HFFc6 (cell line): ENCODE measurements around the gene TSPAN33. TPM values are rescaled to one million over a fixed set of nuclear protein-coding genes. Genes with fewer than 3 reads are reported as not detected.
"Not testable (repeated sequence)": the region's sequence is repeated elsewhere in the genome, so short reads cannot be mapped to it uniquely, and the experiment has no call there.

Source experiments
- DNase-seq: peaks from one replicate; pipeline ENCODE4 v3.0.0-alpha.2; 2018
- H3K27ac Mint-ChIP-seq: 2 replicates; pipeline ENCODE4 v1.8.0; 2020; ENCODE audit warnings: mild to moderate bottlenecking, mixed read lengths
- H3K27me3 Mint-ChIP-seq: 2 replicates; pipeline ENCODE4 v1.8.0; 2021; ENCODE audit warnings: mild to moderate bottlenecking, moderate library complexity, mixed read lengths; ENCODE audit not compliant: insufficient read depth
- H3K36me3 Mint-ChIP-seq: 2 replicates; pipeline ENCODE4 v1.8.0; 2021; ENCODE audit warnings: low read depth, mixed read lengths
- H3K4me1 Mint-ChIP-seq: 2 replicates; pipeline ENCODE4 v1.8.0; 2020; ENCODE audit warnings: low read depth, mixed read lengths
- H3K4me3 Mint-ChIP-seq: 2 replicates; pipeline ENCODE4 v1.8.0; 2020; ENCODE audit warnings: mild to moderate bottlenecking, moderate library complexity, mixed read lengths
- H3K9me3 Mint-ChIP-seq: 2 replicates; pipeline ENCODE4 v1.8.0; 2020; ENCODE audit warnings: mild to moderate bottlenecking, mixed read lengths
- CTCF ChIP-seq: fragments of 200-600 bp; sonication (generic); IDR thresholded peaks from 2 replicates; pipeline ENCODE4 v1.5.0; 2021; ENCODE audit warnings: antibody characterized with exemption, mild to moderate bottlenecking
- total RNA-seq, 6 experiments: library from RNA; stranded (reverse); fragmentation: NEBNext Ultra II Directional; extraction: Animal tissue kit (Norgen Biotek cat#: 25700); gene quantifications; 2 replicates in 1 of 6; 3 replicates in 5 of 6; pipeline ENCODE4 v1.2.3, GENCODE V29; 2021

Gene TSPAN33
- total RNA-seq, 6 experiments from 2014 or later: 0.12 to 0.30 (median 0.19) TPM; not detected in 1

- no peak for DNase-seq
- H3K27ac Mint-ChIP-seq: no peak overlapping the region
- H3K4me3 Mint-ChIP-seq: no peak overlapping the region
- H3K4me1 Mint-ChIP-seq: no peaks in the 10 kb centered on the region
- H3K27me3 Mint-ChIP-seq: peaks cover 23% of the 10 kb centered on the region
- no peak for TF ChIP-seq CTCF
- H3K9me3 Mint-ChIP-seq: peaks cover 16% of the 10 kb centered on the region; the same call in 1 of the 2 replicates
- 0 out of 2 replicates have a peak, but pooled peaks cover 10% of the 10 kb centered on the region for H3K36me3 Mint-ChIP-seq
Observed at GRCh38 chr7:129118182-129118581, 26.3 kb upstream of the TSPAN33 start.

GRCh38 chr7:129118976-129119375 is 25.5 kb upstream of the TSPAN33 start:
- Mint-ChIP-seq H3K4me3 (no peak overlapping the region), H3K27ac (no peak overlapping the region), H3K4me1 (no peaks in the 10 kb centered on the region), H3K9me3 (peaks cover 16% of the 10 kb centered on the region; the same call in 1 of the 2 replicates), H3K27me3 (peaks cover 25% of the 10 kb centered on the region), H3K36me3 (0 out of 2 replicates have a peak, but pooled peaks cover 10% of the 10 kb centered on the region)
- DNase-seq: no peak
- no peak for TF ChIP-seq CTCF

DNA sequence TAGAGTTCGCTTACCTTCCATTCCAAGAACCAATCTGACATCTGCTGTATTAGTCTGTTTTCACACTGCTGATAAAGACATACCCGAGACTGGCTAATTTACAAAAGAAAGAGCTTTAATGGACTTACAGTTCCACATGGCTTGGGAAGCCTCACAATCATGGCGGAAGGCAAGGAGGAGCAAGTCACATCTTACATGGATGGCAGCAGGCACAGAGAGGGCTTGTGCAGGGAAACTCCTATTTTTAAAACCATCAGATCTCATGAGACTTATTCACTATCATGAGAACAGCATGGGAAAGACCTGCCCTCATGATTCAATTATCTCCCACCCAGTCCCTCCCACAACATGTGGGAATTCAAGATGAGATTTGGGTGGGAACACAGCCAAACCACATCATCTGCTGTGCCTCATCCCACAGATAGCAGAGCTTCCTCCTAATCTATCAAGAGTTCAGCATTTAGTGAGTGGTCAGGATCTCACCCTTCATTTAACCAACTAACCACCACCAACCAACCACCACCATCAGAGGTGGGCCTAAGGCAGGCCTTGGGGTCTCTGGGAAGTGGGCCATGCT is 22.9 kb upstream of the TSPAN33 start:
- not testable (repeated sequence) for H3K27ac Mint-ChIP-seq, H3K36me3 Mint-ChIP-seq, DNase-seq, H3K4me3 Mint-ChIP-seq, H3K4me1 Mint-ChIP-seq
- Mint-ChIP-seq H3K27me3 (peaks cover 24% of the 10 kb centered on the region), H3K9me3 (peaks cover 12% of the 10 kb centered on the region; the same call in 1 of the 2 replicates)

- H3K36me3 Mint-ChIP-seq: 0 out of 2 replicates have a peak, but pooled peaks cover 10% of the 10 kb centered on the region
- H3K9me3 Mint-ChIP-seq: peaks cover 12% of the 10 kb centered on the region; the same call in 1 of the 2 replicates
- no peak overlapping the region for H3K27ac Mint-ChIP-seq
- H3K4me3 Mint-ChIP-seq: no peak overlapping the region
- DNase-seq: no peak
- H3K4me1 Mint-ChIP-seq: no peaks in the 10 kb centered on the region
- no peak for TF ChIP-seq CTCF
- H3K27me3 Mint-ChIP-seq: peaks cover 21% of the 10 kb centered on the region
Observed at GRCh38 chr7:129122078-129122750, 22.3 kb upstream of the TSPAN33 start.

GRCh38 chr7:129122751-129123509 is 21.6 kb upstream of the TSPAN33 start:
- H3K4me3 Mint-ChIP-seq: no peak overlapping the region
- H3K9me3 Mint-ChIP-seq: peaks cover 12% of the 10 kb centered on the region; the same call in 1 of the 2 replicates
- no peak for TF ChIP-seq CTCF
- no peaks in the 10 kb centered on the region for H3K4me1 Mint-ChIP-seq
- 0 out of 2 replicates have a peak, but pooled peaks cover 10% of the 10 kb centered on the region for H3K36me3 Mint-ChIP-seq
- peaks cover 18% of the 10 kb centered on the region for H3K27me3 Mint-ChIP-seq
- no peak for DNase-seq
- H3K27ac Mint-ChIP-seq: no peak overlapping the region
